Stimulated activated naive CD8-positive, alpha-beta T cell treated with anti-CD3 and anti-CD28 coated beads, Interleukin-15, Interleukin-2, amounts not matched to agents 100 ng/mL and 50 ng/mL, for 24 hours (primary cell): ENCODE results near the gene GSTT2.
"Not testable (repeated sequence)": the region's sequence is repeated elsewhere in the genome, so short reads cannot be mapped to it uniquely, and the experiment has no call there.

Experiments
- H3K27ac Mint-ChIP-seq: one replicate; pipeline ENCODE4 v1.8.0; 2021; ENCODE audit warnings: mild to moderate bottlenecking, mixed read lengths
- H3K27me3 Mint-ChIP-seq: one replicate; pipeline ENCODE4 v1.8.0; 2021; ENCODE audit warnings: mixed read lengths
- H3K36me3 Mint-ChIP-seq: one replicate; pipeline ENCODE4 v1.8.0; 2021; ENCODE audit warnings: low read depth, mixed read lengths
- H3K4me1 Mint-ChIP-seq: one replicate; pipeline ENCODE4 v1.8.0; 2021; ENCODE audit warnings: low read depth, mixed read lengths
- H3K4me3 Mint-ChIP-seq: one replicate; pipeline ENCODE4 v1.8.0; 2021; ENCODE audit warnings: mild to moderate bottlenecking, mixed read lengths
- H3K9me3 Mint-ChIP-seq: one replicate; pipeline ENCODE4 v1.8.0; 2021; ENCODE audit warnings: mixed read lengths

GSTT2 gene

DNA sequence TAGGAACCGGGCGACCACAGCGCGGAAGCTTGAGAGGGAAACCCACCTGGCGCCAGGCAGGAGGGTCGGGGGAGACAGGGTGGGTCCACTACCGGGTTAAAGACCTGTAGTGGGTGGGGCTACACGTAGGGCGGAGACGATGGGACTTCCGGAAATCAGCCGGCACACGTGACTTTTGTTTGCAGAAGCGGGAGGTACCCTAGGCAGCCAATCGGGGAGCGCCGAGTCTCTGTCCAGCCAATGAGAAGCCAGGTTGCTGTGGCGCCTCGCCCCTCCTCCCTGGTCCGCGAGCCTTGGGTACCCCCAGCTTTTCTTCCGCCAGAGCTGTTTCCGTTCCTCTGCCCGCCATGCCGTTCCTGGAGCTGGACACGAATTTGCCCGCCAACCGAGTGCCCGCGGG is 13.4 kb upstream of the GSTT2 start, which contains the start of gene DDTL:
Gene DDTL, plus strand, starts transcription at position 321 of the 400 bp plus-strand sequence. Its CDS starts 27 bp downstream, at position 348.
- H3K9me3 Mint-ChIP-seq, result not testable (repeated sequence)

DNA sequence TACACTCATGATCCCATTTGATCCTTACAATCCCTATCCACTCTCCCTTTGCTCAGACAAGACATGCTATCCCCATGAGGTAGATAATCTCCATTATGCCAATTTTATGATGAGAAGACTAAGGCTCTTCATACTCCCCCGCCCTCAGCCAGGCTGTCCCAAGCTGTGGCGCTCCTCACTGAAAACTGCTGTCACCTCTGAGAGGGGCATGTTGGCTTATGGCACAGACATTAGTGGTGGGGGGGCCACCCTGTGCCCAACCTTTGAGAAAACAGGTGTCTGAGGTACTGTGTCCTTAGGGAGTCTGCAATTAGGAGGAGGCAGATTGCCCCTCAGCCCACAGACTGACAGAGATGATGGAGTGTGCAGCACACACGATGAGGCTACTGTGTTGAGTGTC is 10.9 kb upstream of the GSTT2 start:
- H3K27me3 Mint-ChIP-seq, result no peaks in the 10 kb centered on the region
- H3K4me1 Mint-ChIP-seq, result peaks cover 28% of the 10 kb centered on the region
- H3K27ac Mint-ChIP-seq, result peak overlapping the region; percentile 68
- H3K9me3 Mint-ChIP-seq, result no peaks in the 10 kb centered on the region
- peak overlapping the region; percentile 67 for H3K4me3 Mint-ChIP-seq
- peaks cover 29% of the 10 kb centered on the region for H3K36me3 Mint-ChIP-seq

More for the DNA sequence above, 13.4 kb upstream of the GSTT2 start, which contains the start of gene DDTL:
- H3K4me3 Mint-ChIP-seq, H3K27me3 Mint-ChIP-seq, H3K27ac Mint-ChIP-seq: not testable (repeated sequence)
- Mint-ChIP-seq H3K36me3 (peaks cover 24% of the 10 kb centered on the region), H3K4me1 (peaks cover 25% of the 10 kb centered on the region)

DNA sequence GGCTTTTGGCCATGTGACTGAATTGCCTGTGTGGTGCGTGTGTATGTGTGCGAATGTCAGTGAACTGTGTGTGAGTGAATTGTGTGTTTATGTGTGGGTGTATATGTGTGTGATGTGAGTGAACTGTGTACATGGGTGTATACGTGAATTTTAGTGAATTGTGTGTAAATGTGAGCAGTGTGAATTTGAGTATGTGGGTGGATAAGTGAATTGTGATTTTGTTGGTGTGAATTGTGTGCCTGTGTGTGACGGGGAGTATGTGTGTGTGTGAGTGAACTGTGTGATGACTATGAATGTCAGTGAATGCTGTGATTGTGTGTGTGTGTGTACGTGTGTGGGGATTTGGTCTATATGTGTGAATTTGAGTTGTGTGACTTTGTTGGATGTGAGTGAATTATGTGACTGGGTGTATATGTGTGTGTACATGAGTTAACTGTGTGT is 9.7 kb upstream of the GSTT2 start:
- Mint-ChIP-seq H3K27ac (peak overlapping the region; percentile 76), H3K4me3 (peak overlapping the region; percentile 22)

DNA sequence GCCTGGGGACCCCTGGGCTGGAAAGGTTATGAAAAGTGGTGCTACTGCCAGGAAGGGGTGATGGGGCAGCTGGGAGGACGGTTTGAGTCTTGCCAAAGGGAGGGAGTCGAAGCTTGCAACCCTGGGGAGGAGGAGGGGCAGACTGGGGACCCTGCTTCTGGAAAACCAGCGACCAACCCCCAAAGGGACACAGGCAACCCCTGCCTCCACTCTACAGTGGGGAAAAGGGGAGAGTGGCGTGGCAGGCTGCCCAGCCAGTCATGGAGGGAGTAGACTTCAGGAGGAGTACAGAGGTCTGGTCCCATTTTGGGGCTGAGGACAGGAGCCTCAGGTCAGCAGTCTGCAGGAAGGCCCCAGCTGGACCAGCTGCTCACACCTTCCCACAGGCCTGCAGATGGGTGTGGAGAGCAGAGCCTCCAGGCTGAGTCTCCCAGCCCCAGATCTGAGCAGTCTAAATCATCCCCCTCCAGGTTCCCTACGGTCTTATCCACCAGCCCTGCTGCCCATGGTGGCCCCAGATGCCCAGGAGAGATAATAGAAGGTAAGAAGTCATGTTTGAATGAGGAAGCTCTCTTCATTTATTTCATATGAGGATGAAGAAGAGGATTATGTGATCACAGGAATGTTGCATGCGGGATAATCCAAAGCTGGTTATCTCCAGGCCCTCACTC is 9.0 kb upstream of the GSTT2 start:
- H3K27ac Mint-ChIP-seq, result peak overlapping the region; percentile 76
- H3K27me3 Mint-ChIP-seq, result no peaks in the 10 kb centered on the region
- no peaks in the 10 kb centered on the region for H3K9me3 Mint-ChIP-seq
- H3K36me3 Mint-ChIP-seq, result peaks cover 29% of the 10 kb centered on the region
- peak overlapping the region; percentile 44 for H3K4me3 Mint-ChIP-seq
- peaks cover 28% of the 10 kb centered on the region for H3K4me1 Mint-ChIP-seq

More for the DNA sequence above, 9.7 kb upstream of the GSTT2 start:
- H3K27me3 Mint-ChIP-seq, result no peaks in the 10 kb centered on the region
- H3K36me3 Mint-ChIP-seq, result peaks cover 29% of the 10 kb centered on the region
- no peaks in the 10 kb centered on the region for H3K9me3 Mint-ChIP-seq
- H3K4me1 Mint-ChIP-seq, result peaks cover 28% of the 10 kb centered on the region

DNA sequence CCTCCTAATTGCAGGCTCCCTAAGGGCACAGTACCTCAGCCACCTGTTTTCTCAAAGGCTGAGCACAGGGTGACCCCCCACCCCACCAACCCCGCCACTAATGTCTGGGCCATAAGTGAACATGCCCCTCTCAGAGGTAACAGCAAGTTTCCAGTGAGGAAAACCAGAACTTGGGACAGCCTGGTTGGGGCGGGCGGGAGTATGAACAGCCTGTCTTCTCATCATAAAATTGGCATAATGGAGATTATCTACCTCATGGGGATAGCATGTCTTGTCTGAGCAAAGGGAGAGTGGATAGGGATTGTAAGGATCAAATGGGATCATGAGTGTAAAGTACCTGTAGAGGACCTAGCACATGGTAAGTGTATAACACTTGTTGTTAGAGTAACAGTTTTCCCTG is 8.0 kb upstream of the GSTT2 start:
- H3K9me3 Mint-ChIP-seq, H3K27me3 Mint-ChIP-seq: not testable (repeated sequence)
- peak overlapping the region; percentile 86 for H3K27ac Mint-ChIP-seq
- peak overlapping the region; percentile 48 for H3K4me3 Mint-ChIP-seq
- peaks cover 28% of the 10 kb centered on the region for H3K4me1 Mint-ChIP-seq
- H3K36me3 Mint-ChIP-seq, result peaks cover 29% of the 10 kb centered on the region

DNA sequence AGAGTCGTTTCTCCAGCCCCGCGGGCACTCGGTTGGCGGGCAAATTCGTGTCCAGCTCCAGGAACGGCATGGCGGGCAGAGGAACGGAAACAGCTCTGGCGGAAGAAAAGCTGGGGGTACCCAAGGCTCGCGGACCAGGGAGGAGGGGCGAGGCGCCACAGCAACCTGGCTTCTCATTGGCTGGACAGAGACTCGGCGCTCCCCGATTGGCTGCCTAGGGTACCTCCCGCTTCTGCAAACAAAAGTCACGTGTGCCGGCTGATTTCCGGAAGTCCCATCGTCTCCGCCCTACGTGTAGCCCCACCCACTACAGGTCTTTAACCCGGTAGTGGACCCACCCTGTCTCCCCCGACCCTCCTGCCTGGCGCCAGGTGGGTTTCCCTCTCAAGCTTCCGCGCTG is 5.6 kb upstream of the GSTT2 start, which contains the start of gene DDT:
Gene DDT, minus strand, starts transcription at position 97 of the 400 bp plus-strand sequence. Its CDS starts 27 bp downstream, at position 70.
- H3K9me3 Mint-ChIP-seq, H3K27me3 Mint-ChIP-seq, H3K27ac Mint-ChIP-seq, H3K4me3 Mint-ChIP-seq: not testable (repeated sequence)
- H3K36me3 Mint-ChIP-seq, result peaks cover 25% of the 10 kb centered on the region
- H3K4me1 Mint-ChIP-seq, result peaks cover 23% of the 10 kb centered on the region

DNA sequence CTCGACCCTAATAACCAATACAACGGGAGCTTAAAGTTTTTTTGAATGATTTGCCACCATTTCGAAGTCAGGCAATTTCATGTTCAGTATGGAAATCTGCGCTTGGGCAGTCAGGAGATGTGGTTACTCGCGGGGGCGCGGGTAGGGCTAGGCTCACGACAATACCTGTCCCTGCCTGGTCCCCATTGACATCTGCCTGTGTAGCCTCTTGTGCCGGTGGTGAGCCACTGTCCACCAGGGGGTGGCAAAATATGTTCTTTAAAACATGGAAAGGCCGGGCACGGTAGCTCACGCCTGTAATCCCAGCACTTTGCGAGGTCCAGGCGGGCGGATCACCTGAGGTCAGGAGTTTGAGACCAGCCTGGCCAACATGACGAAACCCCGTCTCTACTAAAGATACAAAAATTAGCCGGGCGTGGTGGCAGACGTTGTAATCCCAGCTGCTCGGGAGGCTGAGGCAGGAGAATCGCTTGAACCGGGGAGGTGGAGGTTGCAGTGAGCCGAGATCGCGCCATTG is 5.0 kb upstream of the GSTT2 start:
- not testable (repeated sequence) for H3K9me3 Mint-ChIP-seq, H3K4me3 Mint-ChIP-seq, H3K27me3 Mint-ChIP-seq, H3K27ac Mint-ChIP-seq
- Mint-ChIP-seq H3K36me3 (peaks cover 19% of the 10 kb centered on the region), H3K4me1 (peaks cover 18% of the 10 kb centered on the region)

DNA sequence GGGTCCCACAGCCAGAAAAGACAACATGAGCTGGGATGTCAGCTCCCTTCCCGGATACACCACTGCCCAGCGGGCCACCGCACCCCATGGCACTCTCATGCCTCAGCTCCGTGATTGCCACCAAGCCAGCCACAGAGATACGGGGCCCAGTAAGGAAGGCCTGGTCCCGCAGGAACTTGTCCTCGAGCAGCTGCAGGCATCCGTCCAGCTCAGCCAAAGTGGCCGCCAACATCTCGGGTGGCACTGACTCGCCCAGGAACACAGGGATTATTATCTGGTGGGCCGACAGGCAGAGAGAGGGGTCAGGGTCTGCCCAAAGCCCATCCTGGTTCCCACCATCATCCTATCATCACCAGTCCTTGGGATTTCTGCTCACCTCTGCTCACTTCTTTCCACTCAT is 2.6 kb upstream of the GSTT2 start:
- H3K36me3 Mint-ChIP-seq, H3K27me3 Mint-ChIP-seq, H3K9me3 Mint-ChIP-seq, H3K27ac Mint-ChIP-seq, H3K4me3 Mint-ChIP-seq, H3K4me1 Mint-ChIP-seq: not testable (repeated sequence)

DNA sequence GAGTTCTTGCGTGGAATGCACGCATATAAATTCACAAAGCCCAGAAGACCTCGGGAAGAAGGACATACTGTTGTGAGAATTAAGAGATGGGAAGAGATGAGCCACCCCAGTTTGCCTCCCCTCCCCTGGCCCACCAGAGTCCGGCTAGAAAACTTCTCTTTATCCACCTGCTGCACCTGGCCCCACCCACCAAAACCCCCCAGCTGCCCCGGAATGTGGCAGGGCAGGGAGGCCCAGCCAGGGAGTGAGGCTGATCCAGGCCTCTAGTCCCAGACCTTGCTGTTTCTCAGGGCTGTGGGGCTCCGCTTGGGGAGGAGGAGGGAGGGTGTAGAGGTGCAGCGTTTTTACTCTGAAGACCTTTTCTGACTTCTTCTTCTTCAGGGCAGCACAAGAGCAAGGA is 633 bp downstream of the GSTT2 start:
- not testable (repeated sequence) for H3K36me3 Mint-ChIP-seq, H3K4me1 Mint-ChIP-seq, H3K27ac Mint-ChIP-seq, H3K4me3 Mint-ChIP-seq, H3K9me3 Mint-ChIP-seq, H3K27me3 Mint-ChIP-seq

DNA sequence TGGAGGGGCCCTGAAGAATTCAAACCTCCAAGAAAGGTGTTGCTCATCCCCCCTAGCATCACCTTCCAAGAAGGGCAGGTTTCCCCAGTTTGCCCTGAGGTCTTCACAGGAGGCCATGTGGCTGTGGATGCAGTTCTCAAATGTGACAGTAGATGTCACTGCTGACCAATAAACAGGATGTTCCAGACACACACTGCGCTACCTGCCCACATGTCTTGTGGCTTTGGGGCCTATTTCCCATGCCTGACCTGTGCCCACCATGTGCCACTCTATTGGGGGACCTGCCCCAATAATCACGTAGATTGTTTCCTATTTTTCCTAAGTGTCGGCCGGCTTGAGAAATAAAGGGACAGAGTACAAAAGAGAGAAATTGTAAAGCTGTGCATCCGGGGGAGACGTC is 4.5 kb downstream of the GSTT2 start:
- H3K4me1 Mint-ChIP-seq, result peaks cover 6% of the 10 kb centered on the region
- peaks cover 3% of the 10 kb centered on the region for H3K36me3 Mint-ChIP-seq
- no peak overlapping the region for H3K4me3 Mint-ChIP-seq
- H3K27ac Mint-ChIP-seq, result peak overlapping the region; percentile 79
- H3K9me3 Mint-ChIP-seq, result no peaks in the 10 kb centered on the region
- H3K27me3 Mint-ChIP-seq, result no peaks in the 10 kb centered on the region

DNA sequence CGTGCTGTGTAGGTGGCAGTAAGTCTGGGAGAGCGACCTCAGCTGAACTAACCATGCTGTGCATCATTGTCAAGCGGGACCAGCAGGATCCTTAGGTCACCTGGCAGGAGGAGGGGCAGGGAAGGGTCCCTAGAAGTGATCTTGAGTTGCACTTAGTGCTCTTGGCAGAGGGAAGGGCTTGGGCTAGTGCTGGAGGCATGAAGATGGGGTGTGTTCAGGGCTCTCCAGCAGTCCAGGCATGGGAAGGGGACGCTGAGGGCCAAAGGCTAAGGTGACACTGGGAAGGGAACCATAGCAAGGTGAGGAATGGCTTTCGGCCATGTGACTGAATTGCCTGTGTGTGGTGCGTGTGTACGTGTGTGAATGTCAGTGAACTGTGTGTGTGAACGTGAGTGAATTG is 6.2 kb downstream of the GSTT2 start:
- not testable (repeated sequence) for H3K27ac Mint-ChIP-seq, H3K36me3 Mint-ChIP-seq, H3K27me3 Mint-ChIP-seq, H3K4me3 Mint-ChIP-seq, H3K9me3 Mint-ChIP-seq, H3K4me1 Mint-ChIP-seq

DNA sequence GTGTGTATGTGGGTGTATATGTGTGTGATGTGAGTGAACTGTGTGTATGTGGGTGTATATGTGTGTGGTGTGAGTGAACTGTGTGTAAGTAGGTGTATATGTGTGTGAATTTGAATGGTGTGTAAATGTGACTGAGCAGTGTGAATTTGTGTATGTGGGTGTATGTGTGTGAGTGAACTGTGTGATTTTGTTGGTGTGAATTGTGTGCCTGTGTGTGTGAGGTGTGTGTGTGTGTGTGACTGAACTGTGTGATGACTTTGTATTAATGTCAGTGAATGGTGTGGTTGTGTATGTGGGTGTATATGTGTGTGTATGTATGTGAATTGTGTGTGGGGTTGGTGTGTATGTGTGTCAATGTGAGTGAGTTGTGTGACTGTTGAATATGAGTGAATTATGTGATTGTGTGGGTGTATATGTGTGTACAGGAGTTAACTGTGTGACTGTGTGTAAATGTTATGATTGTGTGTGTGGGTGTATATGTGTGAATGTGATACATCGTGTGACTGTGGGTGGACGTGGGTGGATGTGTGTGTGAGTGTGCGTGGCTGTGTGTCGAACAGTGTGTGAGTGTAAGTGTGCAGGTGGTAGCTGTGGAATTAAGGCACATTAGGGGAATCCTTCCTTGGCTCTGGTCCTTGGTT is 6.7 kb downstream of the GSTT2 start:
- not testable (repeated sequence) for H3K4me3 Mint-ChIP-seq, H3K4me1 Mint-ChIP-seq, H3K9me3 Mint-ChIP-seq, H3K27me3 Mint-ChIP-seq, H3K36me3 Mint-ChIP-seq
- H3K27ac Mint-ChIP-seq, result peak overlapping the region; percentile 2

DNA sequence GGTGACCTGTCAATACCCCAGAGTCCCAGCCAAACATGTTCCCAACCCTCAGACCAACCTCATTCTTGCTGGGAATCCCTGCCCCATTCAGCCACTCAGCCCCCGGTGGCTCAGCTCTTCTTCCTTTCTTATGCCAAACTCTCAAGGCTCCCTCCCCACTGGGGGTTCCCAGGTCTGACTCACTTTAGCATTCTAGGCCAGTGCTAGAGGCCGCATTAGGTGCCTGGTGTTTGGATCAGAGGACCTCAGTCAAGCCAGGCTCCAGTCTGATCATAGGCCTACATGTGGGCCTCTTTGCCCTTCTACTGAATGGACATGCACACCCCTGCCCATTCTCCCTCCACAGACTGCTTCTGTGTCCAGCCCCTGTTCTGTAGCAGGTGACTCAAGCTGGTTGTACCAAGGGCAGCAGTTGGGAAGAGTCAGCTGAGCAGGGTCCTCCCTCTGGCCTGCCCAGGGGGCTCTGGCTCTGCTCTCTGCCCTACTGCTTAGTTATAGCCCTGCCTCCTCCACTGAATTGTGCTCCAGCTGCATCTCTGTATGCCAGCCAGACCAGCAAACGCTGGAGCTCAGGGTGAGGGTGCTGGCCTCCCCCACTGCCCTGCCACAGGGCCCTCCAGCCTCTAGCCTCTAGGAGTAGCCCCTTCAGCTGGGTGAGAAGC is 9.8 kb downstream of the GSTT2 start:
- not testable (repeated sequence) for H3K27ac Mint-ChIP-seq, H3K36me3 Mint-ChIP-seq, H3K9me3 Mint-ChIP-seq, H3K27me3 Mint-ChIP-seq, H3K4me1 Mint-ChIP-seq, H3K4me3 Mint-ChIP-seq

DNA sequence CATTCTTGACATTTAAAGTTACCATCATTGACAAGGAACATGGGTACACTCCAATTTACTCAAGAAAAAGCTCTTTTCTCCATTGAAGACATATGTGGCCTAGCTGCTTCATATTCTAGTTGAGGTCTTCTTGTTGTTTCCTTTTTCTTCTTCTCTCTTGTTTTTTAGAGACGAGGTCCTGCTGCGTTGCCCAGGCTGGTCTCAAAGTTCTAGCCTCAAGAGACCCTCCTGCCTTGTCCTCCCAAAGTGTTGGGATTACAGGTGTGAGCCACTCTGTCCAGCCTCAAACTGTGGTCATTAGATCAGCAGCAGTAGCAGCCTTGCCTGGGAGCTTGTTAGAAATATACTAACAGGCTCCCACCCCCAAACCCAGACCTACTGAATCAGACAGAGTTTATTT is 13.1 kb downstream of the GSTT2 start:
- not testable (repeated sequence) for H3K9me3 Mint-ChIP-seq, H3K36me3 Mint-ChIP-seq, H3K27ac Mint-ChIP-seq, H3K4me3 Mint-ChIP-seq, H3K4me1 Mint-ChIP-seq, H3K27me3 Mint-ChIP-seq

DNA sequence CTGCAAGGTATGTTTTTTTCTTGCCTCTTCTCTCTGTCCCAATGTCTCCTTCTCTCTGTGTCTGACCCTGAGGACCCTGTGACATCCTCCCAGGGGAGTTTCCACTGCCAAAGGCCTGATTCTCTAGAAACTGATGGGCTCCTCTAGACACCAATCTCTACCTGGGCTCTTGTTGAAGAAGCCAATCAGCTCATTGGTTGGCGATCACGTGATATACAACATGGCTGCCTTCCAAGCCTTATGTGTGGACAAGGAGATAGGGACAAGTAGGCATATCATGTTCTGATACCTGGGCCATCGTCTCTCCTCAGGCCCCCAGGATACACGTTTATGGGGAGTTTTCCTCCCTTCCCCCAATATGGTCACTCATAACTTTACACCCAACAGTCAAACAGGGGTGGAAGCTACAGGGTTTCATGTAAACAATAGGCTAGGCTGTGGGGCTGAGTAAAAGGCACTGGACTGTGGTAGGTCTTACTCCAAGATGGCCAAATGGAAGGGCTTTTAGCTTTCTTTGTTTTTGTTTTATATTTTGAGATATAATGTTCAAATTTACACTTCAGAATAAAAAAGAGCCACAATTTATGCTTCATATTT is 13.7 kb downstream of the GSTT2 start:
- not testable (repeated sequence) for H3K4me1 Mint-ChIP-seq, H3K36me3 Mint-ChIP-seq, H3K27me3 Mint-ChIP-seq, H3K27ac Mint-ChIP-seq, H3K4me3 Mint-ChIP-seq, H3K9me3 Mint-ChIP-seq
